Nephron (organoid): Measurements from ENCODE around the gene UBXN1.
"Not testable (repeated sequence)": the region's sequence is repeated elsewhere in the genome, so short reads cannot be mapped to it uniquely, and the experiment has no call there.

ENCODE experiments used
- H3K27ac Mint-ChIP-seq, 3 experiments: 2 replicates each; pipeline ENCODE4 v1.8.0; 2020; ENCODE audit warnings: mixed read lengths in 3 of 3, mild to moderate bottlenecking in 2 of 3, moderate library complexity in 1 of 3
- H3K27me3 Mint-ChIP-seq: 2 replicates; pipeline ENCODE4 v1.8.0; 2021; ENCODE audit warnings: low read depth, mild to moderate bottlenecking, moderate library complexity, mixed read lengths
- H3K36me3 Mint-ChIP-seq: 2 replicates; pipeline ENCODE4 v1.8.0; 2020; ENCODE audit warnings: low read depth, mixed read lengths
- H3K4me1 Mint-ChIP-seq: 2 replicates; pipeline ENCODE4 v1.8.0; 2020; ENCODE audit warnings: mixed read lengths
- H3K4me3 Mint-ChIP-seq, 3 experiments: 2 replicates each; pipeline ENCODE4 v1.8.0; 2020; ENCODE audit warnings: mild to moderate bottlenecking in 3 of 3, mixed read lengths in 3 of 3, moderate library complexity in 2 of 3
- H3K9me3 Mint-ChIP-seq: 2 replicates; pipeline ENCODE4 v1.8.0; 2020; ENCODE audit warnings: mixed read lengths
- CTCF ChIP-seq, 3 experiments: fragments of 200-600 bp; sonication (generic); IDR thresholded peaks; one replicate each; pipeline ENCODE4 v1.5.0; 2021; ENCODE audit warnings: antibody characterized with exemption in 3 of 3; ENCODE audit not compliant: unreplicated experiment in 3 of 3

The UBXN1 gene

GRCh38 chr11:62694455-62695167 is 15.7 kb upstream of the UBXN1 start:
- Mint-ChIP-seq H3K27ac (peak overlapping the region in 2 of 3 experiments; percentile 66 to 78), H3K4me3 (no peak overlapping the region), H3K9me3 (no peaks in the 10 kb centered on the region), H3K27me3 (peaks cover 4% of the 10 kb centered on the region), H3K4me1 (peaks cover 14% of the 10 kb centered on the region), H3K36me3 (peaks cover 44% of the 10 kb centered on the region)
- TF ChIP-seq CTCF (IDR thresholded peaks at IDR 0.05; ENCODE audit: unreplicated experiment in 3 of 3): peak; percentile 62 to 75 (median 73)

- peaks cover 42% of the 10 kb centered on the region for H3K36me3 Mint-ChIP-seq
- H3K4me3 Mint-ChIP-seq, H3K27me3 Mint-ChIP-seq, H3K9me3 Mint-ChIP-seq, H3K27ac Mint-ChIP-seq: not testable (repeated sequence)
- H3K4me1 Mint-ChIP-seq: peaks cover 24% of the 10 kb centered on the region
Measured at GRCh38 chr11:62693624-62694023, 14.8 kb upstream of the UBXN1 start.

GRCh38 chr11:62689421-62690183 is 10.7 kb upstream of the UBXN1 start, which contains the start of gene LRRN4CL:
LRRN4CL (minus strand) TSS chr11:62689530; CDS start chr11:62688508, 1,022 bp downstream.
- no peak for TF ChIP-seq CTCF (IDR thresholded peaks at IDR 0.05; ENCODE audit: unreplicated experiment in 3 of 3)
- Mint-ChIP-seq H3K4me3 (peak within 1 kb of the TSS; percentile 55 to 89 (median 82)), H3K9me3 (no peaks in the 10 kb centered on the region), H3K4me1 (peaks cover 23% of the 10 kb centered on the region), H3K27me3 (peaks cover 2% of the 10 kb centered on the region), H3K27ac (peak within 1 kb of the TSS; percentile 89 to 98 (median 95)), H3K36me3 (peaks cover 28% of the 10 kb centered on the region)

GRCh38 chr11:62688491-62688890 is 9.6 kb upstream of the UBXN1 start:
- no peak for TF ChIP-seq CTCF (IDR thresholded peaks at IDR 0.05; ENCODE audit: unreplicated experiment in 3 of 3)
- peak overlapping the region; percentile 89 to 98 (median 95) for H3K27ac Mint-ChIP-seq
- H3K27me3 Mint-ChIP-seq: no peaks in the 10 kb centered on the region
- peaks cover 21% of the 10 kb centered on the region for H3K4me1 Mint-ChIP-seq
- H3K4me3 Mint-ChIP-seq: peak overlapping the region; percentile 36 to 77 (median 40)
- no peaks in the 10 kb centered on the region for H3K9me3 Mint-ChIP-seq
- peaks cover 24% of the 10 kb centered on the region for H3K36me3 Mint-ChIP-seq

- Mint-ChIP-seq H3K4me1 (peaks cover 21% of the 10 kb centered on the region), H3K9me3 (no peaks in the 10 kb centered on the region), H3K36me3 (peaks cover 21% of the 10 kb centered on the region), H3K4me3 (no peak overlapping the region), H3K27ac (peak overlapping the region in 2 of 3 experiments; percentile 95 to 98), H3K27me3 (no peaks in the 10 kb centered on the region)
- TF ChIP-seq CTCF (IDR thresholded peaks at IDR 0.05; ENCODE audit: unreplicated experiment in 3 of 3): no peak
Measured at GRCh38 chr11:62687508-62688396, 8.9 kb upstream of the UBXN1 start.

- no peaks in the 10 kb centered on the region for H3K27me3 Mint-ChIP-seq
- no peak overlapping the region for H3K4me3 Mint-ChIP-seq
- no peak overlapping the region for H3K27ac Mint-ChIP-seq
- no peak for TF ChIP-seq CTCF (IDR thresholded peaks at IDR 0.05; ENCODE audit: unreplicated experiment in 3 of 3)
- no peaks in the 10 kb centered on the region for H3K9me3 Mint-ChIP-seq
- peaks cover 6% of the 10 kb centered on the region for H3K36me3 Mint-ChIP-seq
- peaks cover 22% of the 10 kb centered on the region for H3K4me1 Mint-ChIP-seq
Measured at GRCh38 chr11:62682518-62682917, 3.6 kb upstream of the UBXN1 start.
